ENCODE data around the gene TUBB1. TPM values are rescaled to one million over a fixed set of nuclear protein-coding genes. Genes with fewer than 3 reads are reported as not detected.

TUBB1 gene
- polyA plus RNA-seq, 1 donor (not counting 4 experiments of a cell fraction or from before 2014, with no cell fraction given) = 0.03 TPM

DNA sequence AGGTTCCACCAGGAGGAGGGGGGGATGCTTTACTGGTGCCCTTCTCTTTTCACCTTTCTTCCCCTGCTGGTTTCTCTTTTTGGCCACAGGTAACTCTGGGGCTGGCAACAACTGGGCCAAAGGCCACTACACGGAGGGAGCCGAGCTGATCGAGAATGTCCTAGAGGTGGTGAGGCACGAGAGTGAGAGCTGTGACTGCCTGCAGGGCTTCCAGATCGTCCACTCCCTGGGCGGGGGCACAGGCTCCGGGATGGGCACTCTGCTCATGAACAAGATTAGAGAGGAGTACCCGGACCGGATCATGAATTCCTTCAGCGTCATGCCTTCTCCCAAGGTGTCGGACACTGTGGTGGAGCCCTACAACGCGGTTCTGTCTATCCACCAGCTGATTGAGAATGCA, 4.4 kb downstream of the TUBB1 start:
- DNase-seq (ENCODE audit: low read depth, low spot score) = no peak

DNA sequence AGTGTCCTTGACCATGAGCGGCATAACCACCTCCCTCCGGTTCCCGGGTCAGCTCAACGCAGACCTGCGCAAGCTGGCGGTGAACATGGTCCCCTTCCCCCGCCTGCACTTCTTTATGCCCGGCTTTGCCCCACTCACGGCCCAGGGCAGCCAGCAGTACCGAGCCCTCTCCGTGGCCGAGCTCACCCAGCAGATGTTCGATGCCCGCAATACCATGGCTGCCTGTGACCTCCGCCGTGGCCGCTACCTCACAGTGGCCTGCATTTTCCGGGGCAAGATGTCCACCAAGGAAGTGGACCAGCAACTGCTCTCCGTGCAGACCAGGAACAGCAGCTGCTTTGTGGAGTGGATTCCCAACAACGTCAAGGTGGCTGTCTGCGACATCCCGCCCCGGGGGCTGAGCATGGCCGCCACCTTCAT, 4.9 kb downstream of the TUBB1 start:
- Histone ChIP-seq H3K4me2 (ENCODE audit: control insufficient read depth, extremely low read depth, insufficient read depth, low read depth, low read length) (no peak overlapping the region), H3K4me1 (ENCODE audit: control insufficient read depth, extremely low read depth, insufficient read depth, low read length) (peaks cover 23% of the 10 kb centered on the region), H3K27me3 (ENCODE audit: control insufficient read depth, extremely low read depth, insufficient read depth, low read length) (no peaks in the 10 kb centered on the region), H3K9me1 (ENCODE audit: control insufficient read depth, extremely low read depth, insufficient read depth, low read length) (no peaks in the 10 kb centered on the region), H3K4me3 (ENCODE audit: control insufficient read depth in 2 of 3, extremely low read depth in 1 of 3, insufficient read depth in 2 of 3, low read depth in 1 of 3, low read length in 3 of 3) (no peak overlapping the region), H4K20me1 (ENCODE audit: control insufficient read depth, extremely low read depth, insufficient read depth, low read length) (peaks cover 3% of the 10 kb centered on the region), H3K36me3 (ENCODE audit: control insufficient read depth in 2 of 2, extremely low read depth in 1 of 2, insufficient read depth in 2 of 2, low read length in 2 of 2) (peaks cover 21 to 38% of the 10 kb centered on the region in 2 experiments), H3K9ac (ENCODE audit: control insufficient read depth, extremely low read depth, insufficient read depth, low read length) (no peak overlapping the region), H3K9me3 (ENCODE audit: control insufficient read depth, low read depth, low read length) (no peaks in the 10 kb centered on the region), H3K79me2 (ENCODE audit: control insufficient read depth, insufficient read depth, low read length) (peaks cover 40% of the 10 kb centered on the region), H2AFZ (ENCODE audit: control insufficient read depth, low read length) (no peak overlapping the region), H3K27ac (ENCODE audit: control insufficient read depth, insufficient read depth, low read length) (no peak overlapping the region)
- dilution Hi-C loops (cut with MboI; ENCODE audit: extremely low pct_ligation_motif_present, low sequenced_read_pairs) = no loop called here
- TF ChIP-seq, protein P1, sequence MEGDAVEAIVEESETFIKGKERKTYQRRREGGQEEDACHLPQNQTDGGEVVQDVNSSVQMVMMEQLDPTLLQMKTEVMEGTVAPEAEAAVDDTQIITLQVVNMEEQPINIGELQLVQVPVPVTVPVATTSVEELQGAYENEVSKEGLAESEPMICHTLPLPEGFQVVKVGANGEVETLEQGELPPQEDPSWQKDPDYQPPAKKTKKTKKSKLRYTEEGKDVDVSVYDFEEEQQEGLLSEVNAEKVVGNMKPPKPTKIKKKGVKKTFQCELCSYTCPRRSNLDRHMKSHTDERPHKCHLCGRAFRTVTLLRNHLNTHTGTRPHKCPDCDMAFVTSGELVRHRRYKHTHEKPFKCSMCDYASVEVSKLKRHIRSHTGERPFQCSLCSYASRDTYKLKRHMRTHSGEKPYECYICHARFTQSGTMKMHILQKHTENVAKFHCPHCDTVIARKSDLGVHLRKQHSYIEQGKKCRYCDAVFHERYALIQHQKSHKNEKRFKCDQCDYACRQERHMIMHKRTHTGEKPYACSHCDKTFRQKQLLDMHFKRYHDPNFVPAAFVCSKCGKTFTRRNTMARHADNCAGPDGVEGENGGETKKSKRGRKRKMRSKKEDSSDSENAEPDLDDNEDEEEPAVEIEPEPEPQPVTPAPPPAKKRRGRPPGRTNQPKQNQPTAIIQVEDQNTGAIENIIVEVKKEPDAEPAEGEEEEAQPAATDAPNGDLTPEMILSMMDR (optimal IDR thresholded peaks at IDR 0.05 in 1 of 3, IDR thresholded peaks at IDR 0.05 in 1 of 3, conservative IDR thresholded peaks at IDR 0.05 in 1 of 3; ENCODE audit: extremely low read depth in 1 of 3, insufficient read depth in 2 of 3, low read length in 3 of 3) = no peak
- no peak for TF ChIP-seq EZH2 (IDR thresholded peaks at IDR 0.05; ENCODE audit: low read length)
- DNase-seq (ENCODE audit: low read depth, low spot score) (no peak), FAIRE-seq (no peak)

More for the DNA sequence above, 4.4 kb downstream of the TUBB1 start:
- peaks cover 18% of the 10 kb centered on the region for H3K4me1 ChIP-seq (ENCODE audit: control insufficient read depth, extremely low read depth, insufficient read depth, low read length)
- H3K36me3 ChIP-seq (ENCODE audit: control insufficient read depth in 2 of 2, extremely low read depth in 1 of 2, insufficient read depth in 2 of 2, low read length in 2 of 2) = peaks cover 21 to 34% of the 10 kb centered on the region in 2 experiments
- no peak overlapping the region for H3K4me2 ChIP-seq (ENCODE audit: control insufficient read depth, extremely low read depth, insufficient read depth, low read depth, low read length)
- no peaks in the 10 kb centered on the region for H3K9me1 ChIP-seq (ENCODE audit: control insufficient read depth, extremely low read depth, insufficient read depth, low read length)
- H3K9me3 ChIP-seq (ENCODE audit: control insufficient read depth, low read depth, low read length) = no peaks in the 10 kb centered on the region
- no peak overlapping the region for H3K27ac ChIP-seq (ENCODE audit: control insufficient read depth, insufficient read depth, low read length)
- no peak overlapping the region for H3K4me3 ChIP-seq (ENCODE audit: control insufficient read depth in 2 of 3, extremely low read depth in 1 of 3, insufficient read depth in 2 of 3, low read depth in 1 of 3, low read length in 3 of 3)
- dilution Hi-C loops (cut with MboI; ENCODE audit: extremely low pct_ligation_motif_present, low sequenced_read_pairs) = no loop called here
- no peak overlapping the region for H2AFZ ChIP-seq (ENCODE audit: control insufficient read depth, low read length)
- no peak for FAIRE-seq
- H3K79me2 ChIP-seq (ENCODE audit: control insufficient read depth, insufficient read depth, low read length) = peaks cover 35% of the 10 kb centered on the region
- H3K27me3 ChIP-seq (ENCODE audit: control insufficient read depth, extremely low read depth, insufficient read depth, low read length) = no peaks in the 10 kb centered on the region
- no peaks in the 10 kb centered on the region for H4K20me1 ChIP-seq (ENCODE audit: control insufficient read depth, extremely low read depth, insufficient read depth, low read length)
- H3K9ac ChIP-seq (ENCODE audit: control insufficient read depth, extremely low read depth, insufficient read depth, low read length) = no peak overlapping the region
- TF ChIP-seq, protein P1 (optimal IDR thresholded peaks at IDR 0.05 in 1 of 3, IDR thresholded peaks at IDR 0.05 in 1 of 3, conservative IDR thresholded peaks at IDR 0.05 in 1 of 3; ENCODE audit: extremely low read depth in 1 of 3, insufficient read depth in 2 of 3, low read length in 3 of 3) = no peak
- TF ChIP-seq EZH2 (IDR thresholded peaks at IDR 0.05; ENCODE audit: low read length) = no peak

Measured in keratinocyte (primary cell).